GM18907 (cell line): ENCODE measurements around the gene ZNF740.

ENCODE experiments used
- ATAC-seq: cut with Tn5 transposase; IDR thresholded peaks from one replicate; pipeline ENCODE4 v1.9.1; 2021; ENCODE audit warnings: mild to moderate bottlenecking, moderate library complexity; ENCODE audit not compliant: unreplicated experiment

Gene ZNF740

DNA sequence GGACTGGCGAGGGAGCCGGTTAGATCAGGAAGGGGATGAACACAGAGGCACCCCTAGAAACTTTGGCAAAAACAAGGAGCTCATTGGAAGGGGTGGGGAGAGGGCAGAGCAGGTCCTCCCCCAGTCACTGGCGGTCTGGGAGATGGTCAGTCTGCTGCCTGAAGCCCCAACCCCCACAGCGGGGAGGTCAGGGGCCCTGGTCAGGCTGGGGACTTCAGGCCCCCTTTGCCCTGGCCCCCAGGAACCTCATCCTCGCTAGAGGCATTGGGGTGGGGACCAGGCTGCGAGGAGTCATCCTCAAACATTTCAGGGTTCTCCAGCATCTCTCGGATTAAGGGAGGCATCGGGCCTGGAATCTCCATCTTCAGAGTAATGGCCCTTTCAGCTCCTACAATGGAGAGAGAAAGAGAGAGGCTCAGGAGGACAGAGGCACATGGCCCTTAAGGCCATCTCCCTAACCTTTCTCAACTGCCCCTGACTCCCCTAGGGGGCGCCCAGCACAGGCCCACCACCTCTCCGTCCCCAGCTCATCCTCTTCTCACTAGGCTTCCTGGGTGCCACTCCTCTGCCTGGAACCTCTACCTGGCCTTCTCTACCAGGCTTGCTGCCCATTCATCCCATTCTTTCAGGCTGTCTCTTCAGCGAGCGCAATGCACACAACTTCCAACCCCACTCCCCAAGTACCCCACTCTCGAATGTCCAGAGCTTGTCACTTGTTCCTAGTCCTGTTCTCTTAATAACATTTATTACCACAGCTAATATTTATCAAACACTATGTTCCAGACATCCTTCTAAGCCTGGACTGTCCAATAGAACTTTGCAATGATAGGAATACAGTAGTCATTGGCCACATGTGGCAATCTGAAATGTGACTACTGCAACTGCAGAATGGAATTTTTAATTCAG lies 31.2 kb downstream of the ZNF740 start:
- ATAC-seq, result no peak

DNA sequence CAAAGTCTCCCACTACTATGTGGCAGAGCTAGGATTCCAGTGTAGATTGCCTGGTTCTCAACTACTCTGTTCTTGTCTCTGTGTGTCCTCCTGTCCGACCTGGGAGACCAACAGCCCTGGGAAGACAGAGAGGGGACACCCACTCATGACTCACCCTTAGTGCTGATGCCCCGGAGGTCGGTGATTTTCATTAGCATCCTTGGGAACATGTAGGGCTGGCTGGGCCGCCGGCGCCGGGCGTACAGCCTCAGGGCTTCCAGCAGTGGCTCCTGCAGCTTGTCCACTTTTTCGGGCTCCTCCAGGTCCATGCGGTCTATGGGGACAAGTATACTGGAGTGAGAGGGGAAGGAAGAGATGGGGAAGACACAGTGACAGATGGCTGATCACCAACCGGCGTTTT lies 32.4 kb downstream of the ZNF740 start:
- no peak for ATAC-seq

DNA sequence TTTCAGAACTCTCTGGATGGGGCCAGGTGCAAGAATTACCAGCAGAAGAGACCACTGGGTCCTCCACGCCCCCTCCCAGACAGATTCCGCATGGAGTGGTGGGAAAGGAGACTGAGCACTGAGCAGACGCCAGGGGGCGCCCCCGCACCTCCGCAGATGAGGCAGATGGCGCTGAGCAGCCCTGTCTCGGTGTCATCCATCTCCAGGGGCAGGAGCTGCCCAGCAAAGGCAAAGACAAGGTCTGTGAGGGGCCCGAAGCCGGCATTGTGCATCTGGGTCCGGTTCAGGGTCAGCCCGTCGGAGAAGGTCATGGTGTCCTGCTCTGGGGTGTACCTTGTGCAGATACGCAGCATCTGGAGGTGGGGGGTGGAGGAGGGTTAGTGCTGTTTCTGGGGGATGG lies 32.8 kb downstream of the ZNF740 start:
- no peak for ATAC-seq

DNA sequence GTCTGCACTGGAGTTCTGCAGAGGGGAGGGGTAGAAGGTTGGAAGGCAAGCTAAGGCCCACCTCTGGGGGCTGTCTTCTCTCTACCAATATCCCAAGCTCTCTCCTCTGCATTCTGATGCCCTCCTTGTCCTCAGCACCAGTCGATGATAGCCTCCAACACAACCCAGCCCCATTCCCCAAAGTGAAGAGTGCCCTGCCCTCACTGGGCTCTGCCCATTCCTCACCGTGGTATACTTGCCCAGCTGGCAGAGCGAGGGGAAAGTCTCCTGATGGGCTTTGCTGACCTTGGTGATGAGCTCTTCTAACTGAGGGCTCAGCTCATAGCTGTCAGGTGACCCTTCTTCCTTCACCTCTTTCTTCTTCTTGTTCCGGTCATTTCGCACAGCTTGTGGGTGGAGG lies 33.7 kb downstream of the ZNF740 start:
- no peak for ATAC-seq

DNA sequence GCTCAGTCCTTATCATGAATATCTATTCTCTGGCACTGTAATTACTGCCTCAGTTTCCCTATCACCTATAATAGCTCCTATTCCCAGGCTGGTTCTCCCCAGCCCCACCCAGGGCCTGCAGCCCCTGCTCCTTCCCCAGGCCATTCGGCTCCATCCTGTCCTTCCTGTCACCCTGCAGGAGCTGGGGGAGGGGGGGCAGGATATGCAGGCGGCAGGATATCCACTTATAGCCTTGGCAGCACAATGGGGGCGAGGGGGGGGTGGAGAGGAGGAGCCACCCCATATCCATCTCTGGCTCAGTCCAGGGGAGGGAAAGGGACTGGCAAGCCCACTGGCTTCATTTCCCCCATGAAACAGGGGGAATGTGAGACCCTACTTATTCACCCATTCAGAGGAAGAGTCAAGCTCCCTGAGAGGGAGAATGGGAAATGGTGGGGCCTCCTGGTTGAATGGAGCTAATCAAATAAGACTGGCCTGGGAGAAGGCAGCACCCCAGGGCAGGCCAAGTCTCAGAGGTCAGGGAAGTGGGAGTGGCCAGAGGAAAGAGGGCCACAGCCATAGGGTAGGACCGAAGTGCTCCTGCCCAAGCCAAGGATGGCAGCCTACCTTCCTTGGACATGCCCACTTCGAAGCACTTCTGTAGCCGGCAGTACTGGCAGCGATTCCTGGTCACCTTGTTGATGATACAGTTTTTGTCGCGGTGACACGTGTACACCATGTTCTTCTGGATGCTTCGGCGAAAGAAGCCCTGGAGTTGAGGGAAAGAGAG lies 34.3 kb downstream of the ZNF740 start:
- no peak for ATAC-seq

DNA sequence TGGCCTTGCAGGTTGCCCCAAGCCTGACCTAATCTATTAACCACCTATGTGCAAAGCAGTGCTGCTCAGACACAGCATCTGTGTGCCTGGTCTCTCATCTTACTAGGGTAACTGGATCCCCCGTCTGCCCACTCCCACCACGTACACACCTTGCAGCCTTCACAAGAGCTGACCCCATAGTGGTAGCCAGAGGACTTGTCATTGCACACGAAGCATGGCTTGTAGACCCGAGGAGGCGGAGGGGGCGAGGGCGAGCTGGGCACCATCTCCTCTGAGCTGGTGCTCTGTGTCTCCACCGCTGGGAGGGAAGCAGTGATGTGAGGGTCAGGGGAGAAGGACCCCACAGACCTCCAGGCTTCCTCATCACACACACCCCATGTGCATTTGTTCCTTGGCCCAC lies 35.0 kb downstream of the ZNF740 start:
- ATAC-seq, result no peak

DNA sequence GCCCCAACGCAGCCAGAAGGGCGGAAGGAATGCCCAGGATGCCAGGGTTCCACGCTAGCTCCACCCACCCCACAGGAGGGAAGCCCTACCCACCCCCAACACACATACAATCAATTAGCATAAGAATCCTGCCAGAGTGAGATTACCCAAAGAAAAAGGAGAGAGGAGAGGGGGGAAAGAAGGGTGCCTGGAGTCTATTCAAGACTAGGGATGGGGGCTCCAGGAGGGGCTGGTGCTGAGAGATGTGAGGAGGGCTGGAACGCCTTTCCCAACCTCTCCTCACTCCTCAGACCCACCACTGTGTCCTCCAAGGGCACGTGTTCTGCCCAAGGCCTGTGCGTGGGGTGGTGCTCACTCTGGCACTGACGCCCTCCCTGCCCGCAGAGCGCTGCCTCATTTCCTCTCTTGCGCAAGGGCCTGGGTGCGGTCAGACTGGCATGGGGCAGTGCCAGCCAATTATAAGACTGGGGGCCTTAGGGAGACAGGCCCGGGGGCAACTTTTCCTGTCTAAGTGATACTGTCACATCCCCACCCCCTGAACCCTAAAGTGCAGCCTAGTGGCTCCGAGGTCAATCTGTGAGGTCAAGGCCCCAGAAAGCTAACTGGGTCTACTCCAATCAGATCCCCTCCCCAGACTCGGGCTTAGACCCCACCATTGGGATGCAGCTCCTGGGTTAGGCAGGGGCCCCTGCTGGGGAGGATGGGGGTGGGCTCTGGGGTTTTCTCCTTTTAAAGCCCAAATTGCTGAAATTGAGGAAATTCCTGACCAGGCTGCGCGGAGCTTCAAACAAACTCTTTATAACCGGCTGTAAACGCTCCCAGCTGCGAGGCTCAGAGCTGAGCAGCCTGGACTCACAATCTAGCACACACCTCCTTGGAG lies 36.8 kb downstream of the ZNF740 start:
- ATAC-seq, result no peak

DNA sequence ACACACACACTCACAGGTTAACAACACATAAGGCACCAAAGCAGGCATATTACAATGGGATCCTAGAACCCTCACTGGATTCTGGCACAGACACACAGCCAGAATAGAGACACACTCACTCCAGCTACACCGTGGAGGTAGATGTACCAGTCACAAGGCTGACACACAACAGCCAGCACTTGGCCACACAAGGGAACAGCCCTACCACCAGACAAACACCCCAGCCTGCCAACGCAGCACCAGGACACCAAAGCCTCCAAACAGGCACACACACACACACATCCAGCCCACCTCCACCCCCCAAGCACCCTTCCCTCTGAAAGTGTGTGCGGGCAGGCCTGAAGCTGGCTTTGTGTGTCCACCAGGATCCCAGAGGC lies 37.4 kb downstream of the ZNF740 start:
- no peak for ATAC-seq

DNA sequence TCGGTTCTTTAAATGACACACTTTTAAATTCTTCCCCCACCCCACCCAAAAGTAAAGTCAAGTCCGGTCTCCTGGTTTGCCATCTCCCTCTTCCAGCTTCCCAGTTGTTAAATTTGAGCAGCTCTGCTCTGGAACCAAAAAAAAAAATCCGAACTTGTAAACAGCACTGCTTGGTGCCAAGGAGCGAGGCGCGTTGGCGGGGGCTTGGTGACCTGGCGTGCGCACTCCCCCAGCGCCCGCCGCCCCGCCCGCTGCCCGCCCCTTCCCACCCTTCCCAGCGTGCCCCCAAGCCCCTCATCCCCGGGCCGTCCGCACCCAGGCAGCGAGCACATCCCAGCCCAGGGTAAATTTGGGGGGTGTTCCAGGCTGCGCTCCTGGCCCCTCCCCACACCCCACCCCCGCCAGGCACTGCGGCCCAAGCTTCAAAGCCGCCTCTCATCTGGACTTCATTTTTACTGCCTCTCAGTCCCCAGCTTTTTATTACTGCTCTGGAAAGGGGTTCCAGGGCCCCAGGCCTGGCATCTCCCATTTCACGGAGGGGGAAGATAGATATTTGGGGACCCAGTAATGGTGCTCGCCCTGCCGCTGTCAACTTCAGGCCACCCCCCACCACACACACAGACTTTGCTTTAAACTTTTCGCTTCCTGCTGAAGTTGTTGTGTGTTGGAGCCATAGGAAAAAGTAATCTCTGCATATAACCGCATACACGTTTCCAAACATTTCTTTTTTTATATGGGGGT lies 38.2 kb downstream of the ZNF740 start:
- ATAC-seq, result no peak

DNA sequence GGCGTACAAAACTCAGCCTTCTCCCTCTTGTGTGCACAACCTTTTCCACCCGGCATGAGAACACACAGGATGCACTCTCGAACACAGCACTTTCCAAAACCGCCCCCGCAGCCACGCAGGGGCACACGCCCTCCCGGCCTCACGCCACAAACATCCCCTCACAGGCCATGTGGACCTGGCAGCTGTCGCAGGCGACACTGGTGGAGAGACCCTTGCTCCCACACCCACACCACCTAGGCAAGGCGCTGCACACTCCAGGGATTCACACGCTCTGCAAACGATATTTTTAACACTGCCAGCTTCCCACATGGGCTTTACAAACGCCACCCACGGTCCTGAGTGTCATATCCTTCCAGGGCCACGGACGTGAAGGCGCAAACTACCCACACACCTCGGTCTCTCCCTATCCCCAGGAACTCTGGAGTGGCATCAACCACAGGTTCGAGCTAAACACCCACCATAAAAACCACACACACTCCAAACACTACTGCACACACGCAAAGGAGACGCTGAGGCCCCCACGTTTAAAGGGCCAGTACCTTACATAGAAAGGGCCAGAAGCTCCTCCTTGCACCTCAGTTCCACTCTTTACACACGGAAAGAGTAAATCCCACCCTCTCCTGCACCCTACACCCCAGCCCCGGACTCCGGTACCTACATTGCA lies 38.9 kb downstream of the ZNF740 start:
- peak; percentile 6 for ATAC-seq

DNA sequence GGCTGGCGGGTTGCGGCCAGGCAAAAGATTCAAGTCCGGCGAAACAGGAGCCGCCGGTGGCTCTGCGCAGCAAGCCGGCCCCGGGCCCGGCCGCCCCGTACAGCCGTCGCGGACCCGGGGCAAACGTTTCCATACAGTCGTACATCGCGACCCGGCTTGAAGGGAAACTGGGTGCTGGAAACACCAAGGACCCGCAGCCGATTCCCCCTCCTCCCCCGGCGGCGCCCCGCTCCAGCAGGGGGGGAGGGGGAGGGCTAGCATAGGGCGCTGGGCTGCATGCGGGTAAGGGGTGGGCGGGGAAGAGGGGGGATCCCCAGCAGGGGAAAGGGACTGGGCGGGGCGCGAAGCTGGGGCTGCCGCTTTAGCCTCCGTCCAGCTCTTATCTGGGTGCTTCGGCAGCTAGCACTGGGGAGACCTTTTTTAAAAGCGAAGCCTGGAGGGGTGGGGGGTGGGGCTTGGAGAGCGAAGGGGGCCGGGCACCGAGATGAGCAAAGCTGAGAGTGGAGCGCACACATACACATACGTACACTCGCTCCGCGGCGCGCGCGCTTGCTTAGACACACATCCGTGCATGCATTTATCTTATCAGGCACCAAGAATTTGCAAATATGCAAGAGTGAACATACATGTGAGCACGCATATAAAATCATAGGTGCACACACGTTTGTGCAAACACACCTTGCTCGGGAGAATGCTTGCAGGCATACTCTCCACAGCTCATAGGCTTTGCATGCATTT lies 39.6 kb downstream of the ZNF740 start:
- ATAC-seq, result peak; percentile 40

DNA sequence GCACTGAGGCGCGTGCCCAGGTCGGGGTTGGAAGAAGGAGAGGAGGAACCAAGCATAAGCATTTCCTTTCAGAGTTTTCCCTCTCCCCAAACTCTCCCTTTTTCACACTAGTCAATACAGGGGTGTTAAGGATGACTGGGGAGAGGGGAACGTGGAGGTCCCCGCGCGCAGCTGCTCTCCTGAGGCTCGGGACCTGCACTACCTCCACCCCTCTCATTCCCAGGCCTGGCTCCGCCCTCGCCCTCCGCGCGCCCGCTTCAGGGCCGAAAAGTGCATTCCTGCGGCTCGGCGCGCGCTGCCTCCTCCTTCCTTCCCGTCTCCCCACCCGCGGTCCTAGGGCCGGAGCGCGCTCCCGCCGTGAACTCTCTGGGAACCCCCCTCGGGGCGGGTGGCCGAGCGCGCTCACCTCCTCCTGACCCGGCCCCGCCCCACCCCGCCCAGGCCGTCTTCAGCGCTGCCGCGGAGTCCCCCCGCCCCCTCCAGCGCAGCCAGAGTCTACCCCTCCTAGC lies 40.2 kb downstream of the ZNF740 start:
- peak; percentile 52 for ATAC-seq

DNA sequence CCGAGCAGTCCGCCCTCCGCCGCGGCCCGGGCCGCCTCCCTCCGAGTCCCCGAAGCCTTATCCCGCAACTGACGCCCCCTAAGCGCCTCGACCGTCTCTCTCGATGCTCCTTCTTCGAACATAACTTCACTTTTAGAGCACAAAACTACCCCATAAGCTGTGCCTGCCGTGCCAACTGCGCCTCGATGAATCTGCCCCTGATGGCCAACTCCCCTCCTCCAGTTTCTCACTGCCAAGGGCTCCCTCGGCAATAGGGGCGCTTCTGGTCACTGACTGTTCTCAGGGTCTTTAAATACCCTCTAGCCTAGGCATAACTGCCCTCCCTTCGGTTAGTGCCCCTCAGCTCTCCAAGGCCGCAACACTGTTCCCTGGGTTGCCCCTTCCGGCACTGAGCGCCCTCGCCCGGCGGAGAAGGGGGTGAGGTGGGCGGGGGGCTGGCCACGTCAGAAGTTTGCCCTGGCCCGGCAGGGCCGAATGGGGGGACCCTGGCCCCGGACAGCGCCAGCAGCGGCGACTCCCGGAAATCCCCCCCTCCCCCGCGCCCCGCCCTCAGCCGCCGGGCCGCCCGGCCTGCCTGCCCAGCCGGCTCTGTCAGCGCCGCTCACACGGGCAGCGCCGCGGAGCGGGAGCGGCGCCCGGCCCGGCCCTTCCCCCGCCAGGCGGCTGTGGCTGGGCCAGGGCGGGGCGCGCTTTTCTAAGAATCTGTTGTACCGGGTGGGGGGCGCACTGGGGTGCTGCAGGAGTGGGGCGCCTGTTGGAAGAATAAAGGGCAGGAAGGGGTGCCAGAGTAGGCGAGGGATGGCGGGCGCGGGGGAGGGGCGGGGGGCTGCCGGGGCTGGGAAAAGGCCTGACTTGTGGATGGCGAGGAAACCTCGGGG lies 40.9 kb downstream of the ZNF740 start:
- ATAC-seq, result peak; percentile 27

DNA sequence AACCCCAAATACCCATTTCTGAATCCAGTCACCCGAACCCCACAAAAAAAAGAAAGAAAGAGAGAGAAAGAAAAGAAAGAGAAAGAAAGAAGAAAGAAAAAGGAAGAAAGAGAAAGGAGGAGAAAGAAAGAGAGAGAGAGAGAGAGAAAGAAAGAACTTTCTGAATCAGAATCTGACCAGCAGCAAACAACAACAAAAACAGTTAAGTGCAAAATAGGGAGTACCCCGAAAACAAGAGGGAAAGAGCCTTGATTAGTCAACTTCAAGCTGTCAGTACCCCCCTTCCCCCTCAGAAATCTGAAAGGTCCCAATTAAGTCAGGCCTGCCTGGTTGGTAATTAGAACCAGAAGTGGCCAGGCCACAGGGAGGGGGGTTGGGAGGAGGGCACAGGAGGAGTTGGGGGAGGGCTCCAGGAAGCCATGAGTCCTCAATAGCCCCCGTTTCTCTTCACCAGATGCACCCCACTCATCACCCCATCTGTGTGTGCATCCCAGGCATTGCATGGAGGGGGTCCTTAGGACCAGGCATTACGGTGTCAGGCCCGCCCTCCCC lies 41.7 kb downstream of the ZNF740 start:
- no peak for ATAC-seq

DNA sequence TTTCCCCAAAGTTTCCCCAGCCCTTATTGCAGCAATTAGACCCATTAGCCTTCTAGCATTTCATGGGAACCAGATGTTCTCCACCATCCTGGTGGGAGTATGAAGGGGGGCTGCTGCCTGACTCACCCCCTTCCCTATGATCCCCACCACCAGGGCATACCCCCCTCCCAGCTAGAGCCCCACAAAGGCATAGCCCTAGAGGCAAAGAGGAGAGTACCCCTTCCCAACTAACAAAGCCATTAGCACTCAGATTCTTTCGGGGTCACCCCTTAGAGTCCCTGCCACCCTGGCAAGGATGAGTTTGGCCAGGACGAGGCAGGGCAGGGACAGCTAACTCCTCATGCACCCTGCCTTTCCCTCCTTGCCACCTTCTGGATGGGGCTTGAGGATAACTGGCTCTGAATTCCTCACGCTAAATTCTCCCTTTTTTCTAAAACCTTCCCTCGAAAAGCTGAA lies 42.3 kb downstream of the ZNF740 start:
- no peak for ATAC-seq

DNA sequence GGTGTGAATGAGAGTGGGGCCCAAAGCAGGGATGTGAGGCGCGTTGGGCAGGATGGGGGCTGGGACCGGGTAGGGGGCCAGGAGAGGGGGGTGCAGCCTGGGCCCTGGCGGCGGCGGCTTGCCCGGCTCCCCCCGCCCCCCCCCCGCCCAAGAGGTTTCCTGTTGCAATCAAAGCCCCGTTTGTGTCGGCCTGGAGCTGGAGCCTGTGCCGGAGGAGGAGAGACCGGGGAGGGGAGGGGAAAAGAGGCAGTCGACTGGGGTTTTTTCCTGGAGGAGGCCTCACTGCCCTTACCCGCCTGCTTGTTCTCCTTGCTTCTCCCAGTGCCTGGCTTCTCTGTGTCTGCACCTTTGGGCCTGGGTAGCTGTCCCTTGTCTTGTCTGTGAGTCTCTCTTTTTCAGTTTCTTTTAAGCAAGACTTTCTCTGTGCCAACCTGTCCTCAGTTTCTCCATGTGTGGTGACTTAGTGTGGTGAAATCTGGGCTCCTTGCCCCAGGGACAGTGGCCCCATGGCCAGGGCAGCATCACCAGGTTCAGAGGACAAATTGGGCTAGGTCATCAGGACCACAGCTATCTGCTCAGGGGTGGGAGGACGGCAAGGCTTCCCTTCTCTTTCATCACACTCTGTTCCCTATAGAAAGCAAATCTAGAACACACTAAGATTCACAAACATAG lies 43.0 kb downstream of the ZNF740 start:
- ATAC-seq, result no peak
